ENCODE measurements around the gene FGF23. TPM values are rescaled to one million over a fixed set of nuclear protein-coding genes. Genes with fewer than 3 reads are reported as not detected.

Gene FGF23
- total RNA-seq, 2 experiments from 2014 or later: not detected

- Mint-ChIP-seq H3K9me3 (no peaks in the 10 kb centered on the region), H3K27me3 (peaks cover 46% of the 10 kb centered on the region), H3K4me3 (no peak overlapping the region), H3K27ac (no peak overlapping the region), H3K36me3 (ENCODE audit: low read depth) (no peaks in the 10 kb centered on the region), H3K4me1 (ENCODE audit: low read depth) (no peaks in the 10 kb centered on the region)
- POLR2A ChIA-PET: no interaction called here
- Histone ChIP-seq H3K36me3 (ENCODE audit: insufficient read depth, low read length) (no peaks in the 10 kb centered on the region), H3K4me1 (ENCODE audit: insufficient read depth, low read length) (no peaks in the 10 kb centered on the region), H3K9me3 (ENCODE audit: control insufficient read depth in 1 of 2, insufficient read depth in 1 of 2, low read length in 2 of 2) (peaks cover 0 to 6% of the 10 kb centered on the region in 2 experiments), H3K27ac (ENCODE audit: low read depth in 1 of 2, low read length in 2 of 2) (no peak overlapping the region), H3K27me3 (ENCODE audit: control insufficient read depth in 1 of 2, insufficient read depth in 2 of 2, low read length in 2 of 2) (peaks cover 6 to 16% of the 10 kb centered on the region in 2 experiments), H3K4me3 (ENCODE audit: low read length) (no peak overlapping the region)
- no peak for TF ChIP-seq CTCF (IDR thresholded peaks at IDR 0.05)
- DNase-seq (no peak), ATAC-seq (ENCODE audit: poor library complexity) (no peak)
- intact Hi-C loops (cut with DNase I, micrococcal nuclease): no loop called here
- CTCF ChIA-PET: no interaction called here
Observed at GRCh38 chr12:4370265-4370664, 9.2 kb downstream of the FGF23 start.

GRCh38 chr12:4369548-4369947 is 10.0 kb downstream of the FGF23 start:
- H3K27me3 Mint-ChIP-seq: peaks cover 53% of the 10 kb centered on the region
- no peaks in the 10 kb centered on the region for H3K4me1 Mint-ChIP-seq (ENCODE audit: low read depth)
- intact Hi-C loops (cut with DNase I, micrococcal nuclease): no loop called here
- H3K27me3 ChIP-seq (ENCODE audit: control insufficient read depth in 1 of 2, insufficient read depth in 2 of 2, low read length in 2 of 2): peaks cover 6 to 17% of the 10 kb centered on the region in 2 experiments
- H3K27ac Mint-ChIP-seq: no peak overlapping the region
- no peaks in the 10 kb centered on the region for H3K36me3 Mint-ChIP-seq (ENCODE audit: low read depth)
- peaks cover 0 to 6% of the 10 kb centered on the region in 2 experiments for H3K9me3 ChIP-seq (ENCODE audit: control insufficient read depth in 1 of 2, insufficient read depth in 1 of 2, low read length in 2 of 2)
- no peak for ATAC-seq (ENCODE audit: poor library complexity)
- no peaks in the 10 kb centered on the region for H3K9me3 Mint-ChIP-seq
- ChIA-PET POLR2A (no interaction called here), CTCF (no interaction called here)
- H3K27ac ChIP-seq (ENCODE audit: low read depth in 1 of 2, low read length in 2 of 2): no peak overlapping the region
- H3K36me3 ChIP-seq (ENCODE audit: insufficient read depth, low read length): no peaks in the 10 kb centered on the region
- H3K4me3 ChIP-seq (ENCODE audit: low read length): no peak overlapping the region
- no peaks in the 10 kb centered on the region for H3K4me1 ChIP-seq (ENCODE audit: insufficient read depth, low read length)
- no peak for DNase-seq
- H3K4me3 Mint-ChIP-seq: no peak overlapping the region
- TF ChIP-seq CTCF (IDR thresholded peaks at IDR 0.05): no peak

- no peak for DNase-seq
- Histone ChIP-seq H3K27ac (ENCODE audit: low read depth in 1 of 2, low read length in 2 of 2) (no peak overlapping the region), H3K36me3 (ENCODE audit: insufficient read depth, low read length) (no peaks in the 10 kb centered on the region), H3K4me1 (ENCODE audit: insufficient read depth, low read length) (no peaks in the 10 kb centered on the region), H3K4me3 (ENCODE audit: low read length) (no peak overlapping the region), H3K9me3 (ENCODE audit: control insufficient read depth in 1 of 2, insufficient read depth in 1 of 2, low read length in 2 of 2) (peaks cover 0 to 6% of the 10 kb centered on the region in 2 experiments), H3K27me3 (ENCODE audit: control insufficient read depth in 1 of 2, insufficient read depth in 2 of 2, low read length in 2 of 2) (peaks cover 6 to 15% of the 10 kb centered on the region in 2 experiments)
- no peaks in the 10 kb centered on the region for H3K9me3 Mint-ChIP-seq
- peaks cover 39% of the 10 kb centered on the region for H3K27me3 Mint-ChIP-seq
- ChIA-PET CTCF (interaction anchor here (1.5 kb wide), 1 partner anchor 9 kb away, joined by 3 read pairs; no protein-coding TSS in a partner anchor), POLR2A (no interaction called here)
- H3K27ac Mint-ChIP-seq: no peak overlapping the region
- no peaks in the 10 kb centered on the region for H3K4me1 Mint-ChIP-seq (ENCODE audit: low read depth)
- TF ChIP-seq CTCF (IDR thresholded peaks at IDR 0.05): no peak
- no peak overlapping the region for H3K4me3 Mint-ChIP-seq
- no peak for ATAC-seq (ENCODE audit: poor library complexity)
- intact Hi-C loops (cut with DNase I, micrococcal nuclease): no loop called here
- H3K36me3 Mint-ChIP-seq (ENCODE audit: low read depth): no peaks in the 10 kb centered on the region
Observed at GRCh38 chr12:4366090-4366489, 13.4 kb downstream of the FGF23 start.

Measured in CD4-positive, alpha-beta T cell (primary cell).